HG03060 (cell line): ENCODE results near the gene C1QTNF8.

Experiments used
- ATAC-seq: cut with Tn5 transposase; IDR thresholded peaks from one replicate; pipeline ENCODE4 v1.9.1; 2021; ENCODE audit warnings: low read depth, moderate number of reproducible peaks; ENCODE audit not compliant: unreplicated experiment

C1QTNF8 gene

DNA sequence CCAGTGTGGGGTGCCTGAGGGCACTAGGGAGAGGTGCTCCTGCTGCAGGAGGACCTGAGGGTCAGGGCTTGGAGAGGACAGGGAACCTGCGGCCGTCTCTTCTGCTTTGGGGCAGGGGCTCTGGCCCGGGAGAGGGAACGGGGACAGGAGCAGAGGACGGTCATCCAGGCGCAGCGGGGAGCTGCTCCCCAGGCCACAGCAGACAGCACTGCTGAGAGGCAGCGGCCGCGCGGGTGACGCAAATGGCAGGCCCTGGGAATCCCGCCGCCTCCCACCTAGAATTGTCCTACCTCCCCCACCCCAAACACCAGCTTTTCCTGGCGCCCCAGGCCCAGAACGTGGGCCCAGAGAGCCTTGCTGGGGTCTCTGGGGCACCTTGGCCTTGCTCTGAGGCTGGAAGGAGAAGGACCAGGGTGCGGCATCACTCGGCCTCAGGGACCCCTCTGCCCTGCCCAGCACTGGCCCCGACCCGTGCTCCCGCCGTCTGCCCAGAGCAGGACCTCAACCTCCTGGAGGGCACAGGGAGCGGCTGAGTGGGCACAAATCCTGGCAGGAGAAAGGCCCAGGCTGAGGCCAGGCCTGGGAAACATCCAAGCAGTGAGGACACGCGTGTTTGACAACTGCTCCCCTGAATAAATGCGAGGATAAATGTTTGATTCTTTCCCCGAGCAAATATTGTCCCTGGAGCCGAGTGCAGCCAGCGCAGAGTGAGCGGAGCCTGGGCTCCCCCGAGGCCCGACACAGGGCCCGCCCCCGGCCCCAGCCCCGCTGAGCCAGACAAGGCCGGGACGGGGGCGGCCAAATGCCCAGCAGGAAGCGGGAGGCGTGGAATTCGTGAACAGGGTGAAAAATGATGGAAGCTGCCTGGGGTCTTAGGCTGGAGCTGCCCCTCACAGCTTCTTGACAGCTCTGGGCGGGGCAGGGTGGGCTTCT is 15.0 kb downstream of the C1QTNF8 start:
- ATAC-seq: no peak

DNA sequence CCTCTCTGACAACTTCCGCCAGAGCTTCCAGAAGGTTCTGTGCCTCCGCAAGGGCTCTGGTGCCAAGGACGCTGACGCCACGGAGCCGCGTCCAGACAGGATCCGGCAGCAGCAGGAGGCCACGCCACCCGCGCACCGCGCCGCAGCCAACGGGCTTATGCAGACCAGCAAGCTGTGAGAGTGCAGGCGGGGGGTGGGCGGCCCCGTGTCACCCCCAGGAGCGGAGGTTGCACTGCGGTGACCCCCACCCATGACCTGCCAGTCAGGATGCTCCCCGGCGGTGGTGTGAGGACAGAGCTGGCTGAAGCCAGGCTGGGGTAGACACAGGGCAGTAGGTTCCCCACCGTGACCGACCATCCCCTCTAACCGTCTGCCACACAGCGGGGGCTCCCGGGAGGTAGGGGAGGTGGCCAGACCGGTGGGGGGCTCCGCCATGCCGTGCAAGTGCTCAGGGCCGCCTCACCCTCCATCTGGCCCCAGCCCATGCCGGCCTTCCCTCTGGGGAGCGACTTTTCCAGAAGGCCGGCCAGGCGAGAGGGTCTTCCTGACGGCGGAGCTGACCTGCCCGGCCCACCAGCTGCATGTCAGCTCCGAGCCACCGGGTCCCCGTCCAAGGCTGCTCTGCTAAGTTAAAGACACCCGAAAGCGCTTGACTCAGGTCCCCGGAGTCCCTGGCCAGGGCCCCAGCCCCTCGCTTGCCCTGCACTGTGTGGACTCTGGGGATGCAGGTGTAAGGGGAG is 16.1 kb downstream of the C1QTNF8 start:
- ATAC-seq: no peak

DNA sequence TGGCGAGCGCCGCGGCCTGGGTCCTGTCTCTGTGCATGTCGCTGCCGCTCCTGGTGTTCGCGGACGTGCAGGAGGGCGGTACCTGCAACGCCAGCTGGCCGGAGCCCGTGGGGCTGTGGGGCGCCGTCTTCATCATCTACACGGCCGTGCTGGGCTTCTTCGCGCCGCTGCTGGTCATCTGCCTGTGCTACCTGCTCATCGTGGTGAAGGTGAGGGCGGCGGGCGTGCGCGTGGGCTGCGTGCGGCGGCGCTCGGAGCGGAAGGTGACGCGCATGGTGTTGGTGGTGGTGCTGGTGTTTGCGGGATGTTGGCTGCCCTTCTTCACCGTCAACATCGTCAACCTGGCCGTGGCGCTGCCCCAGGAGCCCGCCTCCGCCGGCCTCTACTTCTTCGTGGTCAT is 16.7 kb downstream of the C1QTNF8 start:
- no peak for ATAC-seq

DNA sequence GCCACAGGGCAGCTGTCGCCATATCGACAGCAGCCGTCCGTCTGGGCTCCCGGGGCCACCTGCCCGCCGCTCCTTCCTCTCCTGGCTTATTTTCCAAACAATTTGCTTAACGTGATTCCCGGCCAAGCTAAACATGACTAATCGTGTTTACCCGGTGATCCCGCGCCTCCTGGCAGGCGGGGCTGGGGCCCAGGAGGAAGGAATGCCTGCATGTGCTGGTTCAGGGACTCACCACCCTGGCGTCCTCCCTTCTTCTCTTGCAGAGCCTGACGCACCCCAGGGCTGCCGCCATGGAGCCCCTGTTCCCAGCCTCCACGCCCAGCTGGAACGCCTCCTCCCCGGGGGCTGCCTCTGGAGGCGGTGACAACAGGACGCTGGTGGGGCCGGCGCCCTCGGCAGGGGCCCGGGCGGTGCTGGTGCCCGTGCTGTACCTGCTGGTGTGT is 17.4 kb downstream of the C1QTNF8 start:
- no peak for ATAC-seq

DNA sequence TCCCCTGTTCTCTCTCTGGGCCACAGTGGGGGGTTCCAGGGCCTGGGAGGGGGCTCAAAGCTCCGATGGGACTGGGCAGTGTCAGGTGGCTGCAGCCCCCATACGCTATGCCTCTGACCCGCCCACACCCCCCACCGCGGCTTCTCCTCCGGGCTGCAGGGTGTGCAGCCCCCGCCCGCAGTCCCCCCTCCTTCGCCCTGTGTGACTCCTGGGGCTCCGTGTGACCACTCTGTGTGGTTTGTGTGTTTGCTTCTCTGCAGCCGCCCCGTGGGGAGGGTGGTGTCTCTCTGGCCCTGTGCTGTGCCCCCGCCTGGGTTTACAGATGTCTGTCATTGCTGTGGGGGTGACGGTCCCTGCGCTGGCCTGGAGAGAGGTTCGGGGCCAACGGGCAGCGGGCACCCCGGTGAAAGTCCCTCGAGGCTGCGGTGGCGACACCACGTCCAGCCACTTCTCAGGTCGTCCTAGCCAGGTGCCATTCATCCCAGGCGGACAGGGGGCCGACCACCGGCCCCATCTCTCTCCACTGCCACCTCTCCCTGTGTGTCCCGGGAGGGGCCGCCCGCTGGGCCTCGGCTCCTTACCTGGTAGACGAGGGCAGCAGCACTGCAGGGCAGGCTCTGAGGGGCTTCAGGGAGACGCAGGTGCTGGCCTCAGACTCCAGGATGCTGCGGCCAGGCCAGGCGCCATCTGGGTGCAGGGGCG is 18.0 kb downstream of the C1QTNF8 start:
- ATAC-seq: no peak

DNA sequence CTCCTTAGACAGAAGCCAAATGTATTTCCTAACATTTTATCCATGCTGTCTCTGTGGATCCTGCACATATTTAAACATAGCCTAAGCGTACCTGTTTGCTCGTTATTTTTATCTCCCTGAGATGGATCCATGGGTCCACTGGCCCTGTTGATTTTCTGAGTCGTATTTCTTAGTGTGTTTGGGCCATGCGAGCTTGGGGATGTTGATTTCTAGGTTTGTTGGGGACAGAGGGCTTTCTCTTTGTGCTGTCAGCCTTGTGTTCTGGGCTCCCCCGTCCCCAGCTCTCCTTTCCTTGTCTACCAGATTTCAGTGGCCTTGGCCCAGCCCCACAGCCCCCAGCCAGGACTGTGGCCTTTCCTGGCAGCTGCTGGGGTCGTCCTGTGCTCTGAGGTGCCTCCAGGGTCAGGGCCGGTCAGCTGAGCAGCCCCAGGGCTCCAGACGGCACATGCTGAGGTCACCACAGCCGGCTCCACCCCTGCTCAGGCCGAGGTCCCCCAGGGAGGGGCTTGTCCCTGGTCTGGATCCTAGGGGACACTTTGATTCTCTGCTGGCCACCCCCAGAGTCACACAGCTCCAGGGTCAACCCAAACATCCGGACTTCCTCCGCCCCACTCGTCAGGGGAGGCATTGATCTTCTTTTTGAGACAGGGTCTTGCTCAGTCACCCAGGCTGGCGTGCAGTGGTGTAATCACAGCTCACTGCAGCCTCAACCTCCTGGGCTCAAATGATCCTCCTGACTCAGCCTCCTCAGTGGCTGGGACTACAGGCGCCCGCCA is 19.1 kb downstream of the C1QTNF8 start:
- no peak for ATAC-seq

DNA sequence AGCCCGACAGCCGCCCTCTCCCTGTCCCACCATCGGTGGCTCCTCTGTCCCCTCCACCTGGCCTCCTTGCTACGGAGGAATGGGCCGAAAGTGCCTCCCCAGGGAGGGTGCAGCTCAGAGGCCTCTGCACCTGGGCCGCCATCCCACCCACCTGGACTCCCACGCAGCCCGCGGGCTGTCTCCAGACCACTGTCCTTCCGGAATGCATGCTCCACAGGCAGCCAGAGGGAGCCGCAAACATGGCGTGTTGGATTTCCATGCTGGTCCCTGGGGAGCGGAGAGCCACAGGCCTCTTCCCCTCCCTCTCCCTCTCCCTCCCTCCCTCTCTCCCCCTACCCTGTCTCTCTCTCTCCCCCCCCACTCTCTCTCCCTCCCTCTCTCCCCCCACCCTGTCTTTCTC is 20.5 kb downstream of the C1QTNF8 start:
- ATAC-seq: no peak

DNA sequence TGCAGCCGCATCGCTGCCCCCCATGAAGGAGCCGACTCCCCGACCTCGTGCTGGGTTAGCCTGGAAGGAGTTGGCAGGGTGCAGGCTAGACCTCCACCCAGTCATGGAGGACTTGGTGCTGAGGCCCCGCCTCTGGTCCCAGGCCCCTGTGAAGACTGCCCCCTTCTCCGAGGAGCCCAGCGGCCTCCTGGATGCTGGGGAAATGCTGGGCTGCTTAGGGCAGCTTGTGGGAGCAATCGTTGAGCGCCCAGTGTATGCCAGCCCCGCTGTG is 21.7 kb downstream of the C1QTNF8 start:
- ATAC-seq: no peak

DNA sequence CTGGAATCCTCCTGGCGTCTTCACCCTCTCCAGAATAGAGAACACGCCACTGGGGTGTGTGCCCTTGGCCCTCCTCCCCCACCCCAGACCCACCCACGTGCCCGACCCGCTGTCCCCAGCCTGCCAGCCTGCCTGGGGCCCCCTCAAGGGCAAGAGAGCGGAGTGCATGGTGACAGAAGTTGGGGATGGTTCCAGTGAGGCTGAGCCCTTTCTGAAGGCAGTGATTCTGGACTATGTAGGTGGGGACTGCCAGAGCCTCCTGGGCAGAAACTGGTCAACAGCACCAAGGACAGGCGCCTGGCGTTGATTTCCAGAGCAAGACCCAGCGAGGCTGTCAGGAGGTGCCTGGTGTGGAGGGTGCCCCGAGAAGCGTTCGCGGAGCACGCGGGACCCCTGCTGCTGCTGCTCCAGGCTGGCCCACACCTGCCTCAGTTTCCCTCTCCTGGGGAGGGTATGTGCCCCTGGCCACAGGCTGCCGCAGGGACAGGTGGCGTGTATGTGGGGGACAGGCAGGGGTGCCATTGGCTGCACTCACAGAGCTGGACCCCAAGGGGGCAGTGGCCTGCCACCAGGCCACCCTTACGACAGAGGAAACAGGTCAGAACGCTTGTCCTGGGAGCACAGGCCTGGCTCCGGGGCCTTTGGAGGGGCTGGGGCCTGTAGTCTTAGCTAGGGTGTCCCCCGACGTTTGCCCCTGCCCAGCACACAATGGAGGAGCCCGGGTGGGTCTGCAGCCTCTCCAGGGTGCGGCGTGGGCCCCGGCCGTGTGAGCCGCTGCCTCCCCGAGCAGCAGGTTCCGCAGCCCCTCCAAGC is 22.3 kb downstream of the C1QTNF8 start:
- ATAC-seq: no peak

DNA sequence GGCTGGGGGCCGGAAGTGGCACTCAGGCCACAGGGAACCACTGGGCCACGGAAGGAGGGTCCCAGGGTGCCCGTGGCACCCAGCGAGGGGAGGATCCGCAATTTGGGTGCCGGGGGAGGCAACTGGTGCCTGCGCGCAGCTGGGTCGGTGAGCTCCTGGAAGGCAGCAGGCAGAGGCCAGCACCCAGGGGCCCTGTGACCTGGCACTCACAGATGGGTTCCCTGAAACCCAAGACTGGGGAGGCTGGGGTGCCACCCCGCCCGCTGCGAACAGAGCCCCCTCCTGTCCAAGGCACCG is 22.8 kb downstream of the C1QTNF8 start:
- no peak for ATAC-seq

DNA sequence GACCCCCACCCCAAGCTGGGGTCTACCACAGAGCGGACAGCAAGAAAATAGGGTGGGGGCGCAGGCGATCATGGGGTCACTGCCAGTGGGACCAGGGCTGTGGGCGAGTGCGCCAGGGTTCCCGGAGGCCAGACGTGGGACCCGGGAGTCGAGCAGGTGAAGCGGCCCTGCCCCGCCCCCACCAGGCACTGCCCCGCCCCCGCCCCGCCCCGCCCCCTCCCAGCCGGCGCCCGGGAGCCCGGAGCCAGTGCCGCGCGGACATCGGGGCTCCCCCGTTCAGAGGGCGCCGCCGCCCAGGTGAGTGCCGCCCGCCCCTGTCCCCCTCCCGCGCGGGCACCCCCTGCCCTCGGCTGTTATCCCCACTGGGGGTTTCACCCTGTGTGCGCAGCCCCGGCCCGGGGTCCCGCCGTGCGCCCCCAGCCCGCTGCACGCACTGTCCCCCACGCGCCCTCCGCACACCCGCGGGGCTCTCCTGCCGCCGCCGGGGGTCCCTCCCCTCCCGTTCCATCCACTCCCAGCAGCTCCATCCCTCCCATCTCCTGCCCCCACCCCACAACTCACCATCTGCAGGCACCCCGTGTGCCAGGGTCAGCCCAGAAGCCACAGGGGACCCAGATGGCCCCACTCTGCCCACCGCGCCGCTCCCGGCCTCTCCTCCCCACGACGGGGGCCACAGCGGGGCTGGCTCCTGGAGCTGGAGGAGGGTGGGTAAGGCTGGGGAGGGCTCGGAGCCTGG is 23.4 kb downstream of the C1QTNF8 start, which contains the start of gene SSTR5:
Gene SSTR5, plus strand, starts transcription at position 222 of the 736 bp plus-strand sequence. CDS start 6,122 bp downstream, outside the sequence.
- no peak for ATAC-seq

DNA sequence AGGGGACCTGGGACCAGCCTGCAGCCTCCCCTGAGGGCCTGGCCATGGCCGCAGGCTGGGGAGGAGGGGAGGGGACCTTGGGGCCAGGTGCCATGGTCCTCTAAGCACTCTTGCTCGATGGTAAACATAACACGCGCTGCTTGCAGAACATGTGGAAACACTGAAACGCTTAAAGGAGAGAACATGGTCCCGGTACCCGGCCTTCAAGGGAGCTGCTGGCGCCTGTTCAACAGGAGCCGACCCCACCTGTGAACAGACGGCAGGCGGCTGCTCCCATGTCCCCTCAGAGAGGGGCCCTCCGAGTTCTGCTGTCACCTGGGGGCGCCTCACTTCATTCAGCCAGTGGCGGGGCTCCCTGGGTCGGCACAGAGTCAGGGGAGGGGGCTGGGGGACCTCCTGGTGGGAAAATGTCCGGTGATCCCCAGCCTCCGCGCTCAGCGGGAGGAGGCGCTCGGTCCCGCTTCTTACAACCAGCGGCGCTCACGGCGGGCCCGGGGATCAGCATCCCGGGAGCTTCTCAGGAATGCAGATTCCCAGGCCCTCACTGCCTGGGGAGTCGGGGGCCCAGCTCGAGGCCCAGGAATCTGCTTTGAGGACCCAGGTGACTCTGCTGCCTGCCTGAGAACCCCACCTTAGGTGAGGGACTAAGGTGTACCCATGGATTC is 24.4 kb downstream of the C1QTNF8 start:
- ATAC-seq: no peak

DNA sequence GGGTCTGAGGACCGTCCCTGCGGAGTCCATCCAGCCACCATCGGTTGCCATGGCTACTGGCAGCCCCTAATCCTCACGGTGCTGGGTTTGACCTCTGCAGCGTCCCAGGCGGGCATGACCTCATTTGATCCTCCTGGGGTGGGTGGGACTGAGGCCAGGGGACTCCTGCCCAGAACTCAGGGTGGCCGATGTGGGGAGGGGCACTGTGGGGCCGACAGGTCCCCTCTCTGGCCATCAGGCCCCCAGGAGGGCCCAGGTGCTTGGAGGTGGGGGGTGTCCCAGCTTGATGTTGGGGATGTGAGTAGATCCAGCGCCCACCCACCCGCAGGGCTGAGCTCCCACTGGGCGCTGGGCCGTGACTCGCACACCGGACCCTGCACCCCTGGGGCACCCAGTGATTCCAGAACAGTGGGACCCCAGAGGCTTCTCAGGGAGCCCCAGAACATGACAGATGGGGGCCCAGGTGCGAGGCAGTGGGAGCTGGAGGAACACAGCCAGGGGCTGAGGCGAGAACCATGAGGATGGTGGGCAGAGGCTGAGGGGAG is 25.1 kb downstream of the C1QTNF8 start:
- no peak for ATAC-seq

DNA sequence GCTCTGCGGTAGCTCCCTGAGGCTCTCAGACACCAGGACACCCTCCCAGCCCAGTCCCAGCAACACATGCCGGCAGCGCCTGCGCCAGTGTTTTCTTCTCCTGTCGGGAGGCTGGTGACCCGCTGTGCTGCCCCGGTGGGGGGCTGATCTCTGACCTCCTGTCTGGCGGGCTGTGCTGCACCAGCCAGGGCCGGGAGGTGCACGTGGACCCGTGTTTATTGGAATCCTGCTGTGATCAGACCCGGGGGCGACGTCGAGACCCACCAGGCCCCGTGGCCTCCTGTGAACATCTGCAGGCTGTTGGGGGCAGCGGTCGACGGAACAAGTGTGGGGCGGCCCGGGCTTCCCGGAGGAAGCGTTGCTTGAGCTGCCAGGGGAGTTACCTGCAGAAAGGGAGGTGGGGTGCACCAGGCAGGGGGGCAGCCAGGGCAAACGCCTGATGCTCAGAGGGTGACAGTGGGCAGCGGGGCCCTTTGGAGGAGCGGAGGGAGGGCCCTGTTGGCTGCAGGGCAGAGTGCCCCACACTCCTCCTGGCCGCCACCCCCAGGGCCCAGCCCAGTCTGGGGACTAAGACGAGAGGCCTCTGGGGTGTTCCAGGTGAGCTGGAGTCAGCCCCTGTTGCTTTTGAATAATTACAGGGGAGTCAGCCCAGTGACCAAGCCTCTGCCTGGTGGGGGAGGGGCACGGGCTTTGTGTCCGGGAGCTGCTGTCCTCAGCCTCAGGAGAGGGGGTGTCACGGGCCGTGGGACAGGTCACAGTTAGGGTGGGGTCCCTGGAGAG is 25.8 kb downstream of the C1QTNF8 start:
- ATAC-seq: no peak

DNA sequence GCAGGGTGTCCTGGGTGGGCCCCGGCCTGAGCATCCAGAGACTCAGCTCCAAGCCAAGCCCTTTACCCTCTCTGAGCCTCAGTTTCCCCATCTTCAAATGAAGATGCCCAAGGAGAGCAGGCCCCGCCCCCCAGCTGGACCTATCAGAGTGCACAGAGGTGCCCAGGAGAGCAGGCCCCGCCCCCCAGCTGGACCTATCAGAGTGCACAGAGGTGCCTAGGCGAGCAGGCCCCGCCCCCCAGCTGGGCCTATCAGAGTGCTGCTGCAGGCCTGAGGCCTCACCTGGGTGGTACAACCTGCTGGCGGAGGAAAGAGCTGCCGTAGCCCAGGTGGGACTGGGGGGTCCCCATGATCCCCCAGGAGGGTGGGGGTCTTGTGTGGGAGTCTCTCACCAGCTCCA is 26.9 kb downstream of the C1QTNF8 start:
- ATAC-seq: no peak

DNA sequence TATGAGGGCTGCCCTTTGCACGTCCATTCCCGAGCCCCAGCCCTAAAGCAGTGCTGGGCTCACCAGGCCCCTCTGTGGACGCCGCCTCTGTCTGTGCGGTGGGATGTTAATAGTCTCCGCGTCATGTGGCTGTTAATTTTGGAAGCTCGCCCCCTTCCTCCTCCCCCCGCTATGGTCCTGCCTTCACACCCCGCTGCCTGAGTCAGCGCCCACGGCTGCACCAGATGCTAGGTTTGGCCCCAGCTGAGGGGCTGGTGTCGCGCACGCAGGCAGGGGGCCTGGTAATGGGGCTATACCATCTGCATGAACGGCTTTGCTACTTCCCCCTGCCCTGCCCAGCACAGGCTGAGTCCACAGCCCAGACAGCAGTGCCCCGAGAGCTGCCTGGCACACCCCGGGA is 27.6 kb downstream of the C1QTNF8 start:
- no peak for ATAC-seq

DNA sequence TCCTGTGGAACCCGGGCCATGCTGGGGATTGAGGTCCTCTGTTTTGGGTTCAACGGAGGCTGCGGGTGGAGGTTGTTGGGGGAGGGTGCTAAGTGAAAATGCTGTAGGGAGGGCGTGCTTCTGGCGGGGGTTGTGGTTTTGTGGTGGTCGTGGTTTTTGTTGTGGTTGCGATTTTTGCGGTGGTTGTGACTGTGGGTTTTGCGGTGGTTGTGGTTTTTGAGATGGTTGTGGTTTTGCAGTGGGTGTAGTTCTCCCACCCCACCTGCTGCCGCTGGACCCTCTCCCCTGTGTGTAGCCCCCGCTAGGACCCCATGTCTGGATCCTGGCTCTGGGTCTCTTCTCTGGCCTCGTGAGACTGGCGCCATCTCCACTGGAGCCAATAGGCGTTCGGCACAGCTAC is 28.4 kb downstream of the C1QTNF8 start:
- ATAC-seq: no peak
